ENCODE data around the gene S100PBP. TPM values are rescaled to one million over a fixed set of nuclear protein-coding genes. Genes with fewer than 3 reads are reported as not detected.

Gene S100PBP
- total and polyA plus RNA-seq, 2 of the 13 experiments (the other 11 are each of a cell fraction or from before 2014, with no cell fraction given): 20.4 to 26.1 TPM

- TF ChIP-seq RAD21 (CRISPR knock-in tag; IDR thresholded peaks at IDR 0.05) (peak; percentile 32; the same call in 1 of the 2 replicates), ZNF10 (CRISPR knock-in tag; IDR thresholded peaks at IDR 0.05; ENCODE audit: borderline replicate concordance, low read depth) (no peak), PATZ1 (CRISPR knock-in tag; IDR thresholded peaks at IDR 0.05) (peak; percentile 38; the same call in 1 of the 2 replicates), ZFP1 (CRISPR knock-in tag; IDR thresholded peaks at IDR 0.05) (peak; percentile 33; the same call in 1 of the 2 replicates), ZNF558 (CRISPR knock-in tag; IDR thresholded peaks at IDR 0.05; ENCODE audit: borderline replicate concordance) (peak; percentile 77; the same call in 1 of the 2 replicates), DNMT3B (CRISPR knock-in tag; conservative IDR thresholded peaks at IDR 0.05) (peak; percentile 81; the same call in 1 of the 2 replicates), PAXIP1 (CRISPR knock-in tag; conservative IDR thresholded peaks at IDR 0.05) (peak; percentile 79), GLMP (CRISPR knock-in tag; IDR thresholded peaks at IDR 0.05; ENCODE audit: borderline replicate concordance) (no peak), AGO2 (optimal IDR thresholded peaks at IDR 0.05; ENCODE audit: low read depth, low read length) (no peak), CCAR2 (optimal IDR thresholded peaks at IDR 0.05; ENCODE audit: low read depth, low read length) (peak; percentile 92), PITX1 (CRISPR knock-in tag; IDR thresholded peaks at IDR 0.05) (peak; percentile 79), POLR2A (IDR thresholded peaks at IDR 0.05; ENCODE audit: insufficient read depth in 1 of 2, low read depth in 2 of 2, low read length in 2 of 2) (peak; percentile 59 to 63), ZNF768 (CRISPR knock-in tag; IDR thresholded peaks at IDR 0.05) (peak; percentile 54; the same call in 1 of the 2 replicates), THAP11 (CRISPR knock-in tag; IDR thresholded peaks at IDR 0.05) (peak; percentile 96), MIXL1 (CRISPR knock-in tag; IDR thresholded peaks at IDR 0.05) (no peak; the same call in 1 of the 2 replicates)
- TF ChIP-seq, protein P1, sequence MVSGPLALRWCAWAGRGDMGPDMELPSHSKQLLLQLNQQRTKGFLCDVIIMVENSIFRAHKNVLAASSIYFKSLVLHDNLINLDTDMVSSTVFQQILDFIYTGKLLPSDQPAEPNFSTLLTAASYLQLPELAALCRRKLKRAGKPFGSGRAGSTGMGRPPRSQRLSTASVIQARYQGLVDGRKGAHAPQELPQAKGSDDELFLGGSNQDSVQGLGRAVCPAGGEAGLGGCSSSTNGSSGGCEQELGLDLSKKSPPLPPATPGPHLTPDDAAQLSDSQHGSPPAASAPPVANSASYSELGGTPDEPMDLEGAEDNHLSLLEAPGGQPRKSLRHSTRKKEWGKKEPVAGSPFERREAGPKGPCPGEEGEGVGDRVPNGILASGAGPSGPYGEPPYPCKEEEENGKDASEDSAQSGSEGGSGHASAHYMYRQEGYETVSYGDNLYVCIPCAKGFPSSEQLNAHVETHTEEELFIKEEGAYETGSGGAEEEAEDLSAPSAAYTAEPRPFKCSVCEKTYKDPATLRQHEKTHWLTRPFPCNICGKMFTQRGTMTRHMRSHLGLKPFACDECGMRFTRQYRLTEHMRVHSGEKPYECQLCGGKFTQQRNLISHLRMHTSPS (CRISPR knock-in tag; IDR thresholded peaks at IDR 0.05; ENCODE audit: low read depth): no peak; the same call in 1 of the 2 replicates
These were observed at the start of gene S100PBP, which contains the start of gene YARS1 (continued) for GRCh38 chr1:32817159-32817814.
